Measurements from ENCODE around the gene PPARA. TPM values are rescaled to one million over a fixed set of nuclear protein-coding genes. Genes with fewer than 3 reads are reported as not detected.

PPARA gene
- total RNA-seq, 1 experiment from 2014 or later = 3.4 TPM

DNA sequence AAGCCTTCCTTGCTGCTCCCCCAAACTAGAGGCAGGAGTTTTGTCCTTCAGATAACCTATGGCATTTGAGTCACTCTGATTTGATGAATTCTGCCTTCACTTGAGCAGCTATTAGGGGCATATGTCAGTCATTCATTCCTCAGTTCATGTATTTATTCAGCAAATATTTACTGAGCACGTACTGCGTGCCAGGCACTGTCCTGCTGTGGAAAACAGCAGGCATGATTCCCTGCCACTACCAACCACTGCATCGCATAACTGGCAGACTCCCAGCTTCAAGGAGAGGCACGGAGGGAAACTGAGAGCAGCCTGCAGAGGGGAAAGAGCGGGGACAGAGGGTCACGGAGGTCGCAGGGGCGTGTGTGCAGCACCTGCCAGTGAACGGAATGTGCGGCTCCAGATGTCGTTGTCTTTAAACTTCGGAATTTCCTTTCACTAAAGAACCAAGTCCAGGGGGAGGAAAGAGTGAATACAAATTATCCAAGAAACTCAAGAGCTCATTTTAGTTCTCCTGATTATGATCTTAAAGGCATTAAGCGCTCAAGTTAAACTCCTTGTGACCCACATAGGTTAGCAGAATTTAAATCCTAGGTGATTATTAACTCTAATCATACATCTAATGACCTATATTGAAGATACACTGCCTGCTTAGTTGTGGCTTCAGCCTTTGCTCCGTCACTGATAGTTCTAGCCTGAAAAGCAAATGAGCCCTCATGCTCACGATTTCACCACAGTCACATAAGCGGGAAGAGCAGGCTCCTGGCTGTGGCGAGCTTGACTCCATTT is 12.6 kb downstream of the PPARA start:
- no peak for DNase-seq (ENCODE audit: extremely low read depth, low read depth)

DNA sequence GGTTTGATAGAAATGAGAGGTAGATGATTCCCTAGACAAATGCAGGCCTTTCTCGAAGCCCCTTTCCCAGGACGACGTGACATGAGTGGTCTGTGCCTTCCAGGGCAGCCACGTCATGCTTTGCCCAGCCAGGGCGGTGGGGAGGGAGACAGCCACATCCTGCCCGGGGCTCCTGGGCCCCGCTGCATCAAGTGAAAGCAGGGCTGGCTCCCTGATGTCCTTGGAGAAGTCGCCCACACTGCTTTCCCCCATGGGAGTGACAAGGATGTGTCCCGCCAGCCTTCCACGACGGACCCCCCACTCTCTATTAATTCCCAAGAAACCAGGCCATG is 13.2 kb downstream of the PPARA start:
- DNase-seq (ENCODE audit: extremely low read depth, low read depth) = no peak

DNA sequence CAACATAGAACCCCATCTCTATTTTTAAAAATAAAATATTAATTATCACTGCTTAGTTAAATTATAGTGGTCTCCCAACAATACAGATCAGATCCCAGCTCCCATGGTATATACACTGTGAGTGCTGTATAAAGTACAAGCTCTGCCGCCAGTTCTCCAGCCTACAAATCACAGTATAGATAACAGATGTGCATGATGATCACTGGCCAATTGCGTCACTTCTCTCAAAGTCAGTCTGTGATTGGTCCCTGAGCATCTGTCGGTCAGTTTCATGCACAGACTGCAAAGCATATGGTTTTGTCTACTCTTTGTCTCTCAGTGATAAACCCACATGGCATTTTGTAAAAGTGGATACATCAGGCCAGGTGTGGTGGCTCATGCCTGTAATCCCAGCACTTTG is 15.7 kb downstream of the PPARA start:
- DNase-seq (ENCODE audit: extremely low read depth, low read depth) = no peak

DNA sequence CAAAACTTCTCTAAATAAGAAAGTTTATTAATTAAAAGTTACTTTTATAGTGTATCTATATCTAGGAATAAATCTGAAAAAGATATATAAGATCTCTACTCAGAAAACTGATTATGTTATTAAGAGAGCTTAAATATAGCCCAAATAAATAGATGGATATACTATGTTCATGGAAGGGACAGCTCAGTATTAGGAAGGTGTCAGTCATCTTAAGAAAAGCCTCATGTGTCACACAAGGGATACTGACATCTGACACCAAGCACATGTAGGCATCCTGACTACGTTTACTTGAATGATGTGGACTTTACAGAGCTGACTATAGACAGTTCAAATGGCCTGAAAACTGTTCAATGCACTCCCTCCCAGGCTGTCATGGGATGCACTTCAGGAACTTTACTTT is 19.3 kb downstream of the PPARA start:
- DNase-seq (ENCODE audit: extremely low read depth, low read depth) = no peak

DNA sequence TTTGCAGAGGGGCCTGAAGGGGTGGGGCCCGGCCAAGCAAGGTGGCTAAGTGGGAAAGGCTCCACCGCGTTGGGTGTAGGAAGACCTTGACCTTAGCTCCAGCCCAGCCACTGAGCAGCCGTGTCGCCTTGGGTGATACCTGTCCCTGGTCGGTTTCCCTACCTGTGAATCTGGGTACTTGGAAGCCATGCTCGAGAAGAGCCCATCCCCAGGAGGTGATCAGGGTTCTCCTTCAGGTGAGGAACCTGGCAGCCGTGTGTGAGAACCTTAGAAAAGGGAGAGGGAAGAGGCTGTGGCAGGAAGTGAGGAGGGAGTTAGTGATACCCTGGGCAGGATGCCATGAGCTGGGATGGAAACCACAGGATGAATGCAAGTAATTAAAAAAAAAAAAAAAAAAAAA is 21.6 kb downstream of the PPARA start:
- no peak for DNase-seq (ENCODE audit: extremely low read depth, low read depth)

DNA sequence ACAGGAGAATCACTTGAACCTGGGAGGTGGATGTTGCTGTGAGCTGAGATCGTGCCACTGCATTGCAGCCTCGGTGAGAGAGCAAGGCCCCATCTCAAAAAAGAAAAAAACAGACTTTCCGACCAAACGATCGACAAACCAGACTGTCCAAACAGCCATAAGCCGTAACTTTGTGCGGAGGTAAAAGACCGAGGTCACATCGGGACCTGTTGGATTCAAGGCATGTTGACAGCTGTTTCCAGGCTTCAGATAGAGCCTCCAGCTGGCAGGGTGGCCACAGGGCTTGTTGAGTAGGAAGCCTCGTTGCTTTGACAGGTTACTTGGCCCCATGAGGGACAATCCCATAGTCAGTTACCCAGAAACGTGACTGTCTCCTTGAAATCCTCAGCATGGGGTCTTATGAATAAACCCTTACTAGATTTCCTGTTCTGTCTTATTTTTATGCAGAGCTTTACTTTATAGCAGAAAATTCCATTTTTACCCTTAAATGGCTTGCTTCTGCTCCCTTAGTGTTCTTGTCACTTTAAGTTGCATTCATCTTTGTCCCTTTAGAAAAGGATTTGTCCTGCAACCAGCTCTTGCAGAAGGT is 22.3 kb downstream of the PPARA start:
- DNase-seq (ENCODE audit: extremely low read depth, low read depth) = no peak

DNA sequence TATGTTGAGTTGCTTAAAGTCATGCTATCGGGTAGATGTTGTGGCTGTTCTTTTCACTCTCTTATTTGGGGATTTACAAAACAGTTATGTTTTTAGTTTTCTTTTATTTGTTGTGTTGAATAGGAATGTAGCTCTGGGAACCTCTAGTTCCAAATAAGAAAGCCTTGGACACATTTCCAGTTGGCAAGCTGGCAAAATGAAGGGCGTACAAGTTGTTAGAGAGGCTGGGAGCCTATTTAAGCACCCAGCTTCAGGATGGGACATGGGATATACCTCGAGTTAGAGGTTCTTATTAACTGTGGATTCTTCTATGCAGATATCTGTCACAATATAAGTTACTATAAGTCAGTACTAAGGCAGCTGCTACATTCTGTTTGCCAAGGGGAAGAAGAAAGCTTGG is 22.8 kb downstream of the PPARA start:
- no peak for DNase-seq (ENCODE audit: extremely low read depth, low read depth)

DNA sequence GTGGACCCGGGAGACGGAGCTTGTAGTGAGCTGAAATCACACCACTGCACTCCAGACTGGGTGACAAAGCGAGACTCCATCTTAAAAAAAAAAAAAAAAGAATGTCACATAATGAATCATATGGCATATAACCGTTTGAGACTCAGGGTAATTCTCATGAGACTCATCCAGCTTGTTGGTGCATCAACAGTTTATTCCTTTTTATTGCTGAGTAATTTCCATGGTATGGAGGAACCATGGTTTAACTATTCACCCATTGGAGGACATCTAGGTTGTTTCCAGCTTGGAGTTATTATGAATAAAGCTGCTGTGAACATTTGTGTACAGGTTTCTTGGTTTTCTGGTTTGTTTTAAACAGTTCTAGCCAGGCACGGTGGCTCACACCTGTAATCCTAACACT is 25.3 kb downstream of the PPARA start:
- DNase-seq (ENCODE audit: extremely low read depth, low read depth) = no peak

DNA sequence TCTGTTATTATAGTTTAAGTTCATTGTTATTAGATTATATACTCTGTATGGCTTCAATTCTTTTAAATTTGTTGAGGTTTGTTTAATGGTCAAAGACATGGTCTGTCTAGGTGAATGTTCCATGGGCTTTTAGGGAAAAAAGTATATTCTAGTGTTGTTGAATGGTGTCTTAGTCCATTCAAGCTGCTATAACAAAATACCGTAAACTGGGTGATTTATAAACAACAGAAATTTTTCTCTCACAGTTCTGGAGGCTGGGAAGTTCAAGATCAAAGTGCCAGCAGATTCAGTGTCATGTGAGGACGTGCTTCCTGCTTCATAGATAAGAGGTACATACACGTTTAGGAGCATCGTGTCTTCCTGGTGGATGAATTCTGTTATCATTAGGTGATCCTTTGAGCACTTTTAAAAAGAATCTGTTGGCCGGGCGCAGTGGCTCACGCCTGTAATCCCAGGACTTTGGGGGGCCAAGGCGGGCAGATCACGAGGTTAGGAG is 26.2 kb downstream of the PPARA start:
- no peak for DNase-seq (ENCODE audit: extremely low read depth, low read depth)

DNA sequence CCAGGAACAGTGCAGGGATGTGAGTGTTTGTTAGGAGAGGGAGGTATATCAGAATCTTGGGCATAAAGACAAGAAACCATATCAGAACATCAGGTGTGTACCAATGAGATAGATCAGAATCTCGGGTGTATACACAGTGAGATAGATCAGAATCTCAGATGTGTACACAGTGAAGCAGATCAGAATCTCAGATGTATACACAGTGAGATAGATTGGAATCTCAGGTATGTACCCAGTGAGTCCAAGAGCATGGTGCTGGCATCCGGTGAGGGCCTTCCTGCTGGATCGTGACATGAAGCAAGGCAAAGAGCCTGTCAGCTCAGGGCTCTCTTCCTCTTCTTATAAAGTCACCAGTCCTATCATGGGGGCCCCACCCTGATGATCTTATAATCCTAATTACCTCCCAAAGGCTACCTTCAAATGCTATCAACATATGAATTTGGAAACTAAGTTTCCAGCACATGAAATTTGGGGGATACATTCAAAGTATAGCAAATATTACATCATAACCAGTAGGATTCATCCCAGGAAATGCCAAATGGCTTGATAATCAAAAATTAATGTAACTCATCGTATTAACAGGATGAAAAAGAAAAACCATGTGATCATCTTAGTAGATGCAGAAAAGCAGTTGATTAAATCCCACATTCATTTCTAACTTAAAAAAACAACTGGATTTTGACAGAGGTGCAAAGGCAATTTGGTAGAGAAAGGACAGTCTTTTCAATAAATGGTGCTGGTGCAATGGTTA is 28.6 kb downstream of the PPARA start:
- no peak for DNase-seq (ENCODE audit: extremely low read depth, low read depth)

DNA sequence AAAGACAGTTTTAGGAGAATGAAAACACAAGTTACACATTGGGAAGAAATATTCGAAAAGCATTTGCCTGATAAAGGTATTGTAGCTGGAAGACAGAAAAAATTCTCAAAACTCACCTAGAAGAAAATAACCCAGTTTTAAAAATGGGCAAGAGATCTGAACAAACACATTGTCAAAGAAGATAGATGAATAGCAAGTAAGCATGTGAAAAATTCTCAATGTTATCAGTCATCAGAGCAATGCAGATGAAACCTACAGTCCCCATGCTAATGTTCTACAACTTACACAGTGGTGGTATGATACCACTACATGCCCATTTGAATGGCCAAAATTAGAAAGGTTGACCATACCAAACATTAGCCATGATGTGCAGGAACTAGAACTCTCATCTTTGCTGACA is 29.4 kb downstream of the PPARA start:
- no peak for DNase-seq (ENCODE audit: extremely low read depth, low read depth)

DNA sequence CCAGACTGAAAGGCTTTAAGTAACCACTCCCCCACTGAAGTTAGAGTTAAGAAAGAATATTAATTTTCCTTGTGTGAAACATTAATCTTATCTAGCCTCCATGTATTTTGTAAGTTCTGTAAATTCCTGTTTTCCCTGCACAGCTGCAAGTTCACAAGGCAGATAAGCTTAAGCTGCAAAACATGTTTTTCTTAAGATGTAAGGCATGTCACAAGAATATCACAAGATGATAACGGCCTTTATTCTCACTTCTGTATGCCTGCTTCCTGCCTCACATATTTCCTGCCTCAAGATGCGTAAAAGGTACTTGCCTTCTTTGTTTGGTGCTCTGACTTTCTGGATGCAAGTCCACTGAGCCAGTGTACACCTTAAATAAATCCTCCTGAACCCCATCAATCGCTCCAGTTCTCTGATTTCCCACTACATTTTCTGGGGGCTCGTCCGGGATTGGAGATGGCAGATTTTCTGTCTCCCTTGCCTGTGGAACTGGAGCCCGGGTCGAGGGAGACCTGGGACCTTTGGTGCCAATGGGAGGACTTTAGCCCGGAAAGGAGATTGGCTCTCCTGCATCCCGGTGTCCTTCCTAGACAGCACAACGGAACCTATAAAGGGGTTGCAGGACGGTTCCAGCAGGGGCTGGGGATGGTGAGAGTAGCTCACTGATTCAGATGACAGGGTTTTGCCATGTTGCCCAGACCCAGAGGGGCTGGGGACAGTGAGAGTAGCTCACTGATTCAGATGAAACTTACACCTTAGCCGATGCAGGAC is 30.2 kb downstream of the PPARA start:
- DNase-seq (ENCODE audit: extremely low read depth, low read depth) = no peak

DNA sequence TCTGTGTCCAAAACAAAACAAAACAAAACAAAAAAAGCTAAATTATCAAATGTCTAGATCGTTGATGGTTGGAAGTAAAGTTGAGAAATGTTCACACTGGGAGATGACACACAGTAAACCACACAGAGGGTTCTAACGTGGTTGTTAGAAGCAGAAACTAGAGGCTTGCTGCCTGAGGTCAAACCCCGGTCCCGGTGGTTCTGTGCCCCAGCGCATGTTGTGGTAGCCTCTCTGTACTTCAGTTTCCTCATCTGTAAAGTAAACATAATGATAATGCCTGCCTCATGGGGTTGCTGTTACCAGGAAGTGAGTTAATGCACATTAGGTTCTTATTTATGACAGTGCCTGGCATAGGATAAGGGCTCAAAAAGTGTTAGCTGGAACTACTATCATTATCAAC is 33.4 kb downstream of the PPARA start:
- no peak for DNase-seq (ENCODE audit: extremely low read depth, low read depth)

DNA sequence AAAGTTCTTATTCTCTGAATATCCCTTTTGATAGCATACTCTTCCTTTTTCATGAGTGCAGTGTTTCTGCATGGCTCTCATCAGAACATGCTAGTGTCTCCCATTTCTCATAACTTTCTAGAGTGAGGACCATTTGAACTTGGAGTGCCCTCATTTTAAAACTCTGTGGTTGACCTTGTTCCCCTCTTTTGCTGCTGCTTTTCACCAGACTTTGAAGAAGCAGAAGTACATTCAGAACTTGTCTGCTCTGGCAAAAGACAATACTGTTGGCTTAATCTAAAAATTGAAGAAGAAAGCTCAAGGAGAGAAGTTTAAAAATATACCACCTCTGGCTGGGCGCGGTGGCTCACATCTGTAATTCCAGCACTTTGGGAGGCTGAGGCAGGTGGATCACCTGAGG is 35.0 kb downstream of the PPARA start:
- DNase-seq (ENCODE audit: extremely low read depth, low read depth) = no peak

DNA sequence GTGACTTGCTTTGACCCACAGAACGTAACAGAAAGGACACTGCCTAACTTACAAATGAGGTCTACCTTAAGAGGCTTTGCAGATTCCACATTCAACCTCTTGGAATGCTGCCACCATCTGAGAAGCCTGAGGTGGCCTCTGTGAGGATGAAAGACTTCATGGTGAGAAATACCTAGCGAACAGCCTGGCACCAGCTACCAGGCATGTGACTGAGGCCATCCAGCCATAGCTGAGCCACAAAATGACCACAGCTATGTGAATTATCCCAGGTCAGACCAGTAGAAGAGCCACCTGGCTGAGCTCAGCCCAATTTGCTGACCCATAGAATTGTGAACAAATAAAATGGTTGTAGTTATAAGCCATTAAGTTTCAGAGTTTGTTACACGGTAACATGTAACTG is 37.5 kb downstream of the PPARA start:
- DNase-seq (ENCODE audit: extremely low read depth, low read depth) = no peak

DNA sequence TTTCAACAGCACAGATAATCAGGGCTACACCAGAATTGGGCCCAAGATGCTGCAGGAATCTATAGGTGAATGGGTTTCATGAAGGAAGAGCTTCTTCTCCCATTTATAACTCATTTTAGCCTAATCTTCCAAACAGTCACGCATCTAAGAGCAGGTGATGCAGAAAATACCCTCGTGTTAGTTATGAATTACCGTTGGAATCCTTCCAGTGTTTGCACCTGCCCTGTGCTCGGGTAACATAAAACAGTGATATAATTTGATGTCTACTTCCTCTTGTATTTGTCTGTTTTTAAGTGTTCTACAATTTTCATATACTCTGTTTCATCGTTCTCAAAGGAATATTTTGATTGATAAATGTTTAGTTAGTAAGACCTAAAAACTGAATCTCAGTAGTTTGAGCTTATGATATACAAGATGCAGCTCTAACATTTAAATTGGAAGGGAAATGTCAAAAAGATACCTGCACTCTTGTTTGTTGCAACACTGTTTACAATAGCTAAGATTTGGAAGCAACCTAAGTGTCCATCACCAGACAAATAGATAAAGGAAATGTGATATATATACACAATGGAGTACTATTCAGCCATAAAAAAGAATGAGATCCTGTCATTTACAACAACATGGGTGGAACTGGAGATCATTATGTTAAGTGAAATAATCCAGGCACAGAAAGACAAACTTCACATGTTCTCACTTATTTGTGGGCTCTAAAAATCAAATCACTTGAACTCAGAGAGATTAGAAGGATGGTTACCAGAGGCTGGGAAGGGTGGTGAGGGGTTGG is 42.1 kb downstream of the PPARA start:
- DNase-seq (ENCODE audit: extremely low read depth, low read depth) = no peak

DNA sequence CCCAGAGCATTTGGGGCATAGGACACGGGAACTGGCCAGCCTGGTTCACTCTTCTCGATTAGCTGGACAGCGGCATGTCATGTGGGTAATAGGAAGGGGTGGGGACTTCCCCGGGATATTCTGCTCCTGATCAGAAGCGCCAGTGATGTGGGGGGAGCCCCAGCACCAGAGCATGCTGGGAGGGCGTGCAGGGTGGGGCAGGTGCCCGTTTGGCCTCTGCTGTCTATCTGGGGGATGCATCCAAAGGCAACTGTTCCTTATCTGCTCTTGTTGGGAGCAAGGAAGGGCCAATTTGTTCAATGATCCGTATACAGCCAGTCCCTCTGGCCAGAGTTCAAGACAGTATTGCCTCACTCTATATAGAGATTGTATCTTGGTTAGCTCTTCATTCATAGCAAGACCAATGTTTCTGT is 43.6 kb downstream of the PPARA start:
- DNase-seq (ENCODE audit: extremely low read depth, low read depth) = no peak

DNA sequence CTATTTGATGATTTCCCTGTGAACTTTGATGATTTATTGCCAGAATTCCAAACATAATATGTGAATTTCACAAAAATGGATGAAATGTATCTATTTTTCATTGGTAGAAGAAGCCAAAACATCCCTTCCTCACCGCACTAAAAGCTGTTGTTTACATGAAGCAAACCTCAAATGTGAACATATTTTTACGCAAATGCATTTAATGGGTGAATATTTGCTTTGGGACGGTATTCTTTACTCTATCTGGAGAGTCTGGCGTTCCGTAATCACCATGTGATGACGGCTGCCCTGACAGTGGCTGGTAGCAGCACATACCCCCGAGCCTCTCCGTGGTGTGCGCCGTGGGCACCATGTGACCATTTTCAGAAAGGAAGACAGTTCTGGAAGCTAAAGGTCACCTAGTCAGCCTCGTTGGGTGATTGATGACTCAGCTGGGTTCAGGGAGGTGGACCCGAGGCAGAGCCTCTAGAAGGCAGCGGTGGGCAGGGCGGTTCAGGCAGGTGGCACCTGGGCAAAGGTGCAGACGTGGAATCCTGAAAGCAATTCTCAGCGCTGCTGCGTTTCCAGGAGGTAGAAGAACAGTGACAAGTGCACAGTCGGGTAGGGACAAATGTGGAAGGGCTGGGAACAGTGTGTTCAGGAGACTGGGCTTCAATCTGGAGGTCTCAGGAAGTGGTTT is 45.3 kb downstream of the PPARA start:
- DNase-seq (ENCODE audit: extremely low read depth, low read depth) = no peak

DNA sequence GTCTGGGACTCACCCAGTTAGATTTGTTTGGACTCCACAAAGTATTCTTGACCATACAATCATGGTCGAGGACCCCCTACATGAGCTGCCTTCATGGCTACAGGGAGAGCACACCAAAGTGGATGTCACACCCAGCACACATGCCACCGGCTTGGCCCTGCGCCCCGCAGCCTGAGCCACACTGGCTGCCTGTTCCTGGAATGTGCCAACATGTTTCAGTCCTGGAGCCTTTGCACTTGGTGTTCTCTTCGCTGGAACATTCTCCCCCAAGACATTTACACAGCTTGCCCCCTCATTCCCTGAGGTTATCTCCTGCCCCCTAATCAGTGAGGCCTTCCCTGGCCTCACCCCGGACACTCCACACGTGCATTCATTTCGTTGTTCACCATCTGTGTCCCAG is 46.0 kb downstream of the PPARA start:
- DNase-seq (ENCODE audit: extremely low read depth, low read depth) = no peak

DNA sequence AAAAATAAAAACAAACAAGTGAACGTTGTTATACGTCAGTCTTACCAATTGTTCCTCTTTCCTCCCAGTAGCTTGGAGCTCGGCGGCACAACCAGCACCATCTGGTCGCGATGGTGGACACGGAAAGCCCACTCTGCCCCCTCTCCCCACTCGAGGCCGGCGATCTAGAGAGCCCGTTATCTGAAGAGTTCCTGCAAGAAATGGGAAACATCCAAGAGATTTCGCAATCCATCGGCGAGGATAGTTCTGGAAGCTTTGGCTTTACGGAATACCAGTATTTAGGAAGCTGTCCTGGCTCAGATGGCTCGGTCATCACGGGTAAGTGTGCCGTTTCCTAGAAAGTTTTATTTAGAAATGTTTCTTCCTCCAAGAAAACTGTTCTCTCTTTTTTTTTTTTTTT is 47.9 kb downstream of the PPARA start:
- no peak for DNase-seq (ENCODE audit: extremely low read depth, low read depth)
